ENCODE data around the gene KLHL30.

GRCh38 chr2:238151628-238152235, 13.3 kb downstream of the KLHL30 start:
- TF ChIP-seq POLR2A (IDR thresholded peaks at IDR 0.05): no peak
- no peak for TF ChIP-seq CTCF (IDR thresholded peaks at IDR 0.05)
